Measurements from ENCODE around the gene ZG16.
"Not testable (repeated sequence)": the region's sequence is repeated elsewhere in the genome, so short reads cannot be mapped to it uniquely, and the experiment has no call there.

- not testable (repeated sequence) for TF ChIP-seq CTCF, POLR2A (IDR thresholded peaks at IDR 0.05)
These were observed 31.5 kb upstream of the ZG16 start for GRCh38 chr16:29746518-29746917.
